OCI-LY3 (cell line): ENCODE data around the gene PITPNM1.

Experiments used
- H2AFZ ChIP-seq: fragments of 200-600, 300-600 bp; shearing (Covaris generic); 2 replicates; pipeline ENCODE4 v1.6.0; 2014; ENCODE audit warnings: antibody characterized with exemption, low read depth, low read length
- H3K27ac ChIP-seq: fragments of 200-600, 300-600 bp; sonication (generic); 2 replicates; pipeline ENCODE4 v1.5.1; 2014; ENCODE audit warnings: mild to moderate bottlenecking, low read length, moderate library complexity, mixed read lengths
- H3K27me3 ChIP-seq: fragments of 200-600, 300-600 bp; sonication (generic); 2 replicates; pipeline ENCODE4 v1.6.1; 2014; ENCODE audit warnings: low read depth, low read length, mixed read lengths
- H3K36me3 ChIP-seq: fragments of 200-600, 300-600 bp; sonication (generic); replicated peaks from 2 replicates; pipeline ENCODE3; 2014; ENCODE audit warnings: low read depth, low read length, mixed read lengths
- H3K4me1 ChIP-seq: fragments of 300-600, 200-600 bp; sonication (generic); 2 replicates; pipeline ENCODE4 v1.6.1; 2014; ENCODE audit warnings: low read length, mixed read lengths
- H3K4me2 ChIP-seq: fragments of 200-600, 300-600 bp; sonication (generic); 2 replicates; pipeline ENCODE4 v1.6.1; 2014; ENCODE audit warnings: low read length, mixed read lengths
- H3K4me3 ChIP-seq: fragments of 300-600, 200-600 bp; sonication (generic); 2 replicates; pipeline ENCODE4 v1.5.1; 2014; ENCODE audit warnings: antibody characterized with exemption, mild to moderate bottlenecking, low read length, moderate library complexity
- H3K79me2 ChIP-seq: fragments of 300-600, 200-600 bp; shearing (Covaris generic); 2 replicates; pipeline ENCODE4 v1.6.1; 2014; ENCODE audit warnings: mild to moderate bottlenecking, low read length, mixed read lengths
- H3K9ac ChIP-seq: fragments of 300-600, 200-600 bp; shearing (Covaris generic); 2 replicates; pipeline ENCODE4 v1.6.0; 2014; ENCODE audit warnings: mild to moderate bottlenecking, low read length, moderate library complexity
- H3K9me3 ChIP-seq: fragments of 200-600, 300-600 bp; shearing (Covaris generic); 2 replicates; pipeline ENCODE4 v1.6.1; 2014; ENCODE audit warnings: low read length, mixed read lengths; ENCODE audit not compliant: insufficient read depth
- H4K20me1 ChIP-seq: fragments of 200-600, 300-600 bp; sonication (generic); 2 replicates; pipeline ENCODE4 v1.6.1; 2016; ENCODE audit warnings: low read length, mixed read lengths; ENCODE audit not compliant: insufficient read depth
- CTCF ChIP-seq: fragments of 200-600, 300-600 bp; sonication (generic); IDR thresholded peaks from 2 replicates; pipeline ENCODE4 v1.5.1; 2014; ENCODE audit warnings: antibody characterized with exemption, low read length, low read depth
- EZH2phosphoT487 ChIP-seq: fragments of 200-600 bp; shearing (Covaris generic); IDR thresholded peaks from 2 replicates; pipeline ENCODE4 v1.6.1; 2018; ENCODE audit warnings: antibody characterized with exemption, mixed run types, low read depth

Gene PITPNM1

GRCh38 chr11:67545280-67545679, 40.1 kb upstream of the PITPNM1 start:
- H3K4me2 ChIP-seq, result no peak overlapping the region
- no peaks in the 10 kb centered on the region for H3K4me1 ChIP-seq

GRCh38 chr11:67544616-67545242, 39.6 kb upstream of the PITPNM1 start:
- Histone ChIP-seq H2AFZ (no peak overlapping the region), H3K27ac (no peak overlapping the region), H3K9ac (no peak overlapping the region)

More at GRCh38 chr11:67545280-67545679, 40.1 kb upstream of the PITPNM1 start:
- no peak overlapping the region for H2AFZ ChIP-seq
- no peak overlapping the region for H3K27ac ChIP-seq
- peaks cover 11% of the 10 kb centered on the region for H3K27me3 ChIP-seq
- TF ChIP-seq CTCF (no peak), EZH2phosphoT487 (no peak)
- no peaks in the 10 kb centered on the region for H3K79me2 ChIP-seq
- H3K9ac ChIP-seq, result no peak overlapping the region
- H3K9me3 ChIP-seq, result 0 out of 2 replicates have a peak, but pooled peaks cover 4% of the 10 kb centered on the region
- no peaks in the 10 kb centered on the region for H3K36me3 ChIP-seq
- H4K20me1 ChIP-seq, result no peaks in the 10 kb centered on the region
- H3K4me3 ChIP-seq, result no peak overlapping the region

GRCh38 chr11:67543585-67543984, 38.4 kb upstream of the PITPNM1 start:
- Histone ChIP-seq H3K9me3 (no peaks in the 10 kb centered on the region), H3K36me3 (no peaks in the 10 kb centered on the region), H3K4me3 (no peak overlapping the region), H2AFZ (no peak overlapping the region), H4K20me1 (no peaks in the 10 kb centered on the region), H3K4me2 (no peak overlapping the region), H3K4me1 (no peaks in the 10 kb centered on the region), H3K27ac (no peak overlapping the region), H3K79me2 (no peaks in the 10 kb centered on the region), H3K9ac (no peak overlapping the region), H3K27me3 (peaks cover 9% of the 10 kb centered on the region)
- TF ChIP-seq EZH2phosphoT487 (no peak), CTCF (no peak)

More at GRCh38 chr11:67544616-67545242, 39.6 kb upstream of the PITPNM1 start:
- Histone ChIP-seq H3K27me3 (peaks cover 9% of the 10 kb centered on the region), H3K36me3 (no peaks in the 10 kb centered on the region), H4K20me1 (no peaks in the 10 kb centered on the region), H3K9me3 (no peaks in the 10 kb centered on the region), H3K79me2 (no peaks in the 10 kb centered on the region), H3K4me2 (no peak overlapping the region), H3K4me1 (no peaks in the 10 kb centered on the region), H3K4me3 (no peak overlapping the region)
- no peak for TF ChIP-seq EZH2phosphoT487
- no peak for TF ChIP-seq CTCF

GRCh38 chr11:67542971-67543370, 37.8 kb upstream of the PITPNM1 start:
- H2AFZ ChIP-seq, result no peak overlapping the region
- no peaks in the 10 kb centered on the region for H3K36me3 ChIP-seq
- H3K4me3 ChIP-seq, result no peak overlapping the region
- H3K9me3 ChIP-seq, result no peaks in the 10 kb centered on the region
- no peaks in the 10 kb centered on the region for H3K4me1 ChIP-seq
- no peak overlapping the region for H3K9ac ChIP-seq
- TF ChIP-seq EZH2phosphoT487 (no peak), CTCF (no peak)
- no peak overlapping the region for H3K4me2 ChIP-seq
- no peak overlapping the region for H3K27ac ChIP-seq
- peaks cover 9% of the 10 kb centered on the region for H3K27me3 ChIP-seq
- H4K20me1 ChIP-seq, result no peaks in the 10 kb centered on the region
- no peaks in the 10 kb centered on the region for H3K79me2 ChIP-seq
